Renal cortex interstitium (tissue), 3 donors: Measurements from ENCODE around the gene ING5. TPM values are rescaled to one million over a fixed set of nuclear protein-coding genes. Genes with fewer than 3 reads are reported as not detected.

Experiments
- polyA plus RNA-seq, 3 donors: library from polyadenylated mRNA; unstranded; fragments of 120-200 nt; gene quantifications; one replicate each; pipeline ENCODE4 v1.2.1, GENCODE V29; 2013; ENCODE audit not compliant: insufficient read length in 3 of 3

Gene ING5
- polyA plus RNA-seq, 3 donors = 39.4 to 54.5 (median 41.0) TPM

Other genes with a start within 250 kb of the ING5 start
- 100 to 1,000 TPM; 200 to 207 (median 205) TPM for gene STK25, start 193.5 kb upstream of the ING5 start, polyA plus RNA-seq
- gene BOK, start 143.3 kb upstream of the ING5 start, polyA plus RNA-seq = 10 to 100 TPM; 16.3 to 30.2 (median 26.8) TPM
- gene THAP4, start 64.9 kb upstream of the ING5 start, polyA plus RNA-seq = 10 to 100 TPM; 53.5 to 65.8 (median 59.3) TPM
- 100 to 1,000 TPM in 1 of 3 donors, 10 to 100 TPM in 2; 75.6 to 109 (median 89.2) TPM for gene ATG4B, start 64.3 kb upstream of the ING5 start, polyA plus RNA-seq
- 10 to 100 TPM; 35.8 to 44.7 (median 40.7) TPM for gene DTYMK, start 15.2 kb upstream of the ING5 start, polyA plus RNA-seq
- gene D2HGDH, start 32.6 kb downstream of the ING5 start, polyA plus RNA-seq = 10 to 100 TPM; 30.0 to 62.3 (median 50.4) TPM
- gene GAL3ST2, start 74.8 kb downstream of the ING5 start, polyA plus RNA-seq = under 1 TPM; 0.19 to 0.88 (median 0.52) TPM
- gene NEU4, start 107.2 kb downstream of the ING5 start, polyA plus RNA-seq = 1 to 10 TPM in 2 of 3 donors, under 1 TPM in 1; 0.56 to 2.2 (median 1.9) TPM
- gene PDCD1, start 156.9 kb downstream of the ING5 start, polyA plus RNA-seq = under 1 TPM in 2 of 3 donors, not detected in 1; 0.11 to 0.27 TPM
- gene RTP5, start 167.7 kb downstream of the ING5 start, polyA plus RNA-seq = under 1 TPM in 1 of 3 donors, not detected in 2; 0.06 TPM